ENCODE results near the gene CD247.
"Not testable (repeated sequence)": the region's sequence is repeated elsewhere in the genome, so short reads cannot be mapped to it uniquely, and the experiment has no call there.

The CD247 gene

DNA sequence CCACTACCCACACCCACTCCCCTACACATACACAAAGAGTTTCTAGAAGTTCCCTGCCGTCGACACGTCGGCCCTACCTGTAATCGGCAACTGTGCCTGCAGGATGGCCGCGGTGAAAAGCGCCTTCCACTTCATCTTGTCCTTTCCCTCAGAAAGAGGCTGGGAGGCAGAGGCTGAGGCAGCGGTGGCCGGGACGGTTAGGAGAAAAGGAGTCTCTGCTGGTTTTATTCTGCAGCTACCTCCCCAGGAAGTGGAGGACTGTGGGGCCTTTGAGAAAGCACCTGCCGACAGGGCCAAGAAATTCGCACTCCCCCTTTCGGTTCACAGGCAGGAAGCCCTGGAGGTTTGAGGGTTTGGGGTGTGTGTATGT, at the start of gene CD247:
Gene CD247 (minus strand): TSS at position 199 of the 370 bp plus-strand sequence. CDS start 64 bp downstream, at position 135.
- DNase-seq (ENCODE audit: low read depth) = no peak

DNA sequence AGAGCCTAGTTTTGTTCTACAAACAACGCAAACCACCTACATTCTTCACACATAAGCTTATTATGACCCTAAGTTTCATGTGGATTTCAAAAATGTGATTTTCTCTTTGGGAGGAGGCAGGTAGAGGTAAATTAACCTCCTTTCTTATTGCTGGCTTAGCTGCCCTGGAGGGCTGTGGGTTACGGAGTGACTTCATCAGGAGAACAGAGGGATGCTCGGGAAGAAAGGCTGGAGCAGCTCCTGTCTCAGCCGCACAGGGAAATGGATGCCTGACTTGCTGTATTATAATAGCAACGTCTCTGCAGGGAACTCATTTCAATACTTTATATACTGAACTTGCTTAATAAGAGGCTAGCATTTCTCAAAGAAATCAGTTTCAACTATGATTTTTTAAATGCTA, 49.3 kb upstream of the CD247 start:
- DNase-seq (ENCODE audit: low read depth) = no peak

DNA sequence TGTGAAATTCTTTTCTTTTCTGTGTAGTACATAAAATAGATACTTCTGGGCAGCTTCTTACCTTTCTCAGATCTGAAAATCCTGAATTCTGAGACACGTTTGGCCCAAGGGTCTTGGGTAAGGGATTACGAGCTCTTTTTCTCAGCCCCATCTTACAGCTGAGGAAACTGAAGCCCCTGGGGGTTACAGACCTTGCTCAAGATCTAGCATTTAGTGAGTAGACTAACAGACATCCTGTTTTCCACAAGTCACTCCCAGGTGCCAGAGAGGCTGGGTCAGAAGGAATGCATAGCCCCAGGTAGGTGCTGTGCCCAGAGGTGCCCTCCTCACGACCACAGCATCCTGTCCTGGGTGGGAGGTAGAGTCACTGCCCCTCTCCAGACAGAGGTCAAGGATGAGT, 48.4 kb upstream of the CD247 start:
- DNase-seq (ENCODE audit: low read depth) = no peak

DNA sequence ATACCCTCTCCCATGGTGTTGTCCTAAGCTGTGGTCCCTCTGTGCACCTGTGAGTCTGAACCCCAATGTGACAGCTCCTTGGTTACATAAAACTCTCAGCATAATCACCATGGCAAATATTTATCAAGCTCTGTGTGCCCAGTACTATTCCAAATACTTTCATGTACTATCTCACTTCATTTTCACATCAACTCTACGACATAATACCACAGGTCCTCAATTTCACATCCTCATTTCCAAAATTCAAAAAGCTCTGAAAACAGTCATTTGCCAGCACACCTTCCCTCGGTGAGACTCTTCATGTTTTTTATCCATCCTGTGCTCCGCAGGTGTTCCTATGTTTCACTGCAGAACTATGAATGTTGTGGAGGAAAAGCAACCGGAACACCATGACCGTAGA, 47.6 kb upstream of the CD247 start:
- DNase-seq (ENCODE audit: low read depth) = no peak

DNA sequence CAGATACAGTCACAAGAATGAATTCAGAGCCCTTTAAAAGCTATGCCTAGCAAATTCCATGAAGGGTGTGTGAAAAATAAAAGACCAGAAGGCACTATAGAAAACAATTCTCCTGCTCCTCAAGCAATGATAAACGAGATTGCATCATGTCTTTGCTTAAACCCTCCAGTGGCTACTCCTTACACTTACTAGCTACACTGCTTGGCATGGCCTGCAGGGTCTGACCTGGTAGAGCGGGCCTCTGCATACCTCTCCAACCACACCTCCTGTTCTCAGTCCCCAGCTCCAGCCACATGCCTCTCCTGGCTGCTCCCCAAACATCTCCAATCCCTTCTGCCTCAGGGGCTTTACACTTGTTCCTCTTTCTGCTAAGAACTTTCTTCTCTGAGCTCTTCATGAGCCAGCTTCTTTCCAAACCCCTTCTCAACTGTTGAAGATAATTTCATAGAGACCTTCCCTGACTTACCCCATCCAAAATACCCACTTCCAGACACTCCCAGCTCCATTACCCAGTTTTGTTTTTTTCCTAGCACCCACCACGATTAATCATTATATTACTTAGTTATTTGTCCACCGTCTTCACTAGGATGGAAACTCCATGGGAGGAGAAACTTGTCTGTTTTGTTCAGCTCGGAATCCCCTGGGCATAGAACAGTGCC, 46.4 kb upstream of the CD247 start:
- peak; percentile 45 for DNase-seq (ENCODE audit: low read depth)

DNA sequence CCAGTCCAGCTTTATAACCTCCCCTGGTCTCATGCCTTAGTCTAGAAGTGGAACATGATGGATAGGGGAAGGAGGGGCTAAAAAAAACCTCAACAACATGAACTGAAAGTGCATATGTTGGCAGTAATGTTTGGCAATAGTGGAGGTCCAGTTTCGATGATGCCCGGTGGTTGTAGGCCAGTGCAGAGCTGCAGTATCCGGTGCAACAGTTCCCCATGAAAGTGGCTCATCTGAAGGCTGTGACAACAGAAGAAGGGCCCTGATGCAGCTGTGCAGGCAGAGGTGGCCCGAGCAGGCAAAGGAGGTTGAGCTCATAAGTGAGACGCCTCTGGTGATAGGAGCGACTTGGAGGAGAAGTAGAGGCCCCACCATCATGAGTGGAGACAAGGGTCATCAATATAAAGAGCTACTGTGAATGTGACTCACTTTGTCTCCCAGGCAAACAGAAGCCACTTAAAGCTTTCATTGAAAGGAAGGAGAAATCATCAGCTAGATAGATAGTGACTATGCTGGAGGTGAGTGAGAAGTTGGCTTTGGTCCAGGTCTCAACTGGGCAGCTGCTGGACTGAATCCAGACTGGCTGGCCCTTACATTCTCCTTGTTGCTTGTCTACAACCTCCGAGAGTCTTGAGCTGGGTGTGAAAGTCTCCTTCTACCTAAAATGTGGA, 45.4 kb upstream of the CD247 start:
- DNase-seq (ENCODE audit: low read depth) = peak; percentile 10

DNA sequence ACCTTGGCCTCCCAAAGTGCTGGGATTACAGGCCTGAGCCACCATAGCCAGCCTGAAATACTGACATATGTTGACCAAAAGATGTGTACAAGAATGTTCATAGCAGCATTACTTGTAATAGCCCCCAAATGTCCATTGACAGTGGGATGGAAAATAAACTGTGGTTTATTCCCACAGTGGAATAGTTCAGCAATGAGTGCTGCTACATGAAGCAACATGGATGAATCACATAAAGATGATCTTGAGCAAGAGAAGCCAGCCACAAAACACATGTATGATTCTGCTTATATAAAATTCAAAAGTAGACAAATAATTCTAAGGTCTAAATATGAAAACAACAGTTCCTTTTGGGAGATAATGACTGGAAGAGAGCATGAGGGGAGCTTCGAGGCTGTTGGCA, 44.4 kb upstream of the CD247 start:
- DNase-seq (ENCODE audit: low read depth) = peak; percentile 83

DNA sequence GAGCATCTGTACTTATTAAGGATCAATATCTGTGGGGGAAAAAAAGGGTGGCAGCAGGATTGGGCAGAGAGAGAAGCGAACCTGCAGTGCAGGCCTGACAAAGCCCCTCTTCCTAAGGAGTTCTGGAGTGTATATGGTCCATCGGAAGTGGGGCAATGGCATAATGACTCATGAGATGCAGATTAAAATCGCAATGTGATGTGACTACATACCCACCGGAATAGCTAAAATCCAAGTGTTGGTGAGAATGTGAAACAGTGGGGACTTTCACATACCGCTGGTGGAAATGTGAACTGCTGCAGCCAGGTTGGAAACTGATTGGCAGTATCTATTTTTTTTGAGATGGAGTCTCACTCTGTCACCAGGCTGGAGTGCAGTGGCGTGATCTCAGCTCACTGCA, 43.4 kb upstream of the CD247 start:
- DNase-seq (ENCODE audit: low read depth) = peak; percentile 7

DNA sequence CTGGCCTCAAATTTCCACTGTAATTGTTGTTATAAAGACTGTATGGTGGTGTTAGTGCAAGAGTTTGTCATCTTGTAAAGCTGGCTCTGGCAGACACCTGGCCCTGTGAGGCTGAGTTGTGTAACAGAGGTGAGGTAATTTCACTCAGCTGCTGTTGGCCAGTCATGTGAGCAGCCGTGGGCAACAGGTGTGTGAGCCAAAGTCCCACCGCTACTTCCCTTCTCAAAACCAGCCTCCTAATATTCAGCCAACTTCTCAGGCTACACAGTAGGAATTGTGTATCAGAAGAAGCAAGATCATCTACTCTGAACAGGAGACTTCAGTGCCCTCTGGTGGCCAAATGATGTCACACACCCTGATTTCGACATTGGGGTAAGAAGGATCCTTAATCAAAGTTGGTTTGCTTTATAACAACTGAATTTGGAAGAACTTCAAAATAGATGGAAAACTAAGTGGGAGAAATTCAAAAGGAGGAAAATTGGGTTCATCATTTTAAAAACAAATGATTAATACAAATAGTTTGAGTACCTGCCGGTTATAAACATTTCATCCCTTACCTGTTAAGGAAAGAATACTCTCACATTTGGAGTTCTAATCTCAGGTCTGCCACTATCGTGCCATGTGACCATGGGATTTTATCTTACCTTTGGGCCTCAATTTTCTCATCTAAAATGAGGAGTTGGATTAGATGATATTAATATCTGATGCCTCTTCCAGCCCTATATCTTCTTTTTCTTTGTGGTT, 37.8 kb upstream of the CD247 start:
- DNase-seq (ENCODE audit: low read depth) = peak; percentile 65

DNA sequence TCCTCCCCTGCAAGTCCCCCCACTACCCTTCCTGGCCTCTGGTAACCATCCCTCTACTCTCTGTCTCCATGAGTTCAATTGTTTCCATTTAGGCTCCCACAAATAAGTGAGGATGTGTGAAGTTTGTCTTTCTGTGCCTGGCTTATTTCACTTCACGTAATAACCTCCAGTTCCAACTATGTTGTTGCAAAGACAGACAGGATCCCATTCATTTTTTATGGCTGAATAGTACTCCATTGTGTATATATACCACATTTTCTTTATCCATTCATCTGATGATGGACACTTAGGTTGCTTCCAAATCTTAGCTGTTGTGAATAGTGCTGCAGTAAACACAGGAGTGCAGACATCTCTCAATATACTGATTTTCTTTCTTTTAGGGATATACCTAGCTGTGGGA, 36.7 kb upstream of the CD247 start:
- DNase-seq (ENCODE audit: low read depth) = not testable (repeated sequence)

DNA sequence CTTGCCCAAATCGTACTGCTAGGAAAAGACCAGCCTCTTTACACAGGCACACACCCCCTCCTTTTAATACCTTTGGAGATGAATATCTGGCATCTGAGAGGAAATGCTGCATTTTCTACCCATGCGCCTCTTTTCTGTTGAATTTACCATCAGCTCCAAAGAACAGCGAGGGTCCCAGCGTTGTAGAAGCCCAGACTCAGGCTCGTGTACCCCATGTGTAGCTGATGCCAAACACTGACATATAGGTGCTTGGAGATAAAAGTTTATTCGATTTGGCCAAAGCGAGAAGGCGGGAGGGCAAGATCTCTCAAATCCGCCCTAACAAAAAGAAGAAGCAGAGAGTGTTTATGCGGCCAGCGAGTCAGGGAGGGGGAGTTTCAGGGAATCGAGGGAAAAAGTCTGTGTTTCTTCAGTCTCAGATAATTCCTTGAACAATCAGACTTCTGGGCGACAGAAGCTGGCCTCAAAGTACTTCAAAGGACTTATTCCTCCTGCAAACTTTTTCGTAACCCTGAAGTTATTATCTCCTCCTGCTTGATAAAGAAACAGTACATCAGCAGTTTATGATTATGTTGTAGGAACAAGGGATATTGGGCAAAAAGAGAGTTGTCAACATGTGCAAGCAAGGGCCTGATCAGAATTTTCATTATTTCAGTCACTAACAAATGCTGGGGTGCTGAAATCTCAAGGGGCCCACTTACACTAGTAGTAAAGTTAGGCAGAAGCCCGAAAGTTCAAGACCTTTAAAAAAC, 35.9 kb upstream of the CD247 start:
- DNase-seq (ENCODE audit: low read depth) = peak; percentile 16

DNA sequence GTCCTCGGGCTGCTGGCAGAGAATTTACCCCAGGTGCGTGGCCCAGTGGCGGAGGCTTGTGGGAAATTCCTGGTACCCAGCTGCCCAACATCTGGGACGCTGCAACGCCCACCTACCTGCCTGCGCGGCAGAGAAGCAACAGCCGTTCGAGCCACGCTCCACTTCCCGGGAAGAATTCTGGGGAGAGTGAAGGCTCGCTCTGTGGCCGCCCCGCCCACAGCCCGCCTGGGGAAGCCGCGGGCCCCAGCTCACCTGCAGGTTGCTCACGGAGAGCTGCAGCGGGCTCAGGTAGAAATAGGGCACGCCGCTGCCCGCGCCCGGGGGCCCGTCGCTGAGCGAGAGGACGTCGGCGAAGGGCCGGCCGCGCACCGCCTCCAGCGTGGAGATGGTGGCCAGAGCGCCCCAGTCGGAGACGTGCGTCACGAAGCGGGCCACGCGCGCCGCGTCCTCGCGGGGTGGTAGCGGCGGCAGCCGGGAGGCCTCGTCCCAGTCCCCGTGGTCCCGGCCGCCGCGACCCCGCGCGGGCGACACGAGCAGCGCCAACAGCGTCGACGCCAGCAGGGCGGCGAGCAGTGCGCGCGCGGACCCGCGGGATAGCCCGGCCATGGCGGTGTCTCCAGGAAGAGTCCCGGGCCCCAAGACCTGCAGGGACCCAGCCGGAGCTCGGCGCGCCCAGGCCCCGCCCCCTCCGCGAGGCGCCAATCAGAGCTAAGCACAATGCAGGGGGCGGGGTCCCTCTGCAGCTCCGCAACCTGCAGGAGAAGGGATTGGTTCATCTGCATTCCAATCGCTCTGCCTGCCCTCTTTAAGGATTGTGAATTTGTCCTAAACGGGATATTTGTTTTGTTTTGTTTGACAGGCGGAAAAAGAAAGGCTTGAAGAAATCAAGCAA, 35.1 kb upstream of the CD247 start, which contains the start of gene CREG1:
Gene CREG1 (minus strand): TSS at position 627 of the 892 bp plus-strand sequence.
- DNase-seq (ENCODE audit: low read depth) = peak; percentile 86

DNA sequence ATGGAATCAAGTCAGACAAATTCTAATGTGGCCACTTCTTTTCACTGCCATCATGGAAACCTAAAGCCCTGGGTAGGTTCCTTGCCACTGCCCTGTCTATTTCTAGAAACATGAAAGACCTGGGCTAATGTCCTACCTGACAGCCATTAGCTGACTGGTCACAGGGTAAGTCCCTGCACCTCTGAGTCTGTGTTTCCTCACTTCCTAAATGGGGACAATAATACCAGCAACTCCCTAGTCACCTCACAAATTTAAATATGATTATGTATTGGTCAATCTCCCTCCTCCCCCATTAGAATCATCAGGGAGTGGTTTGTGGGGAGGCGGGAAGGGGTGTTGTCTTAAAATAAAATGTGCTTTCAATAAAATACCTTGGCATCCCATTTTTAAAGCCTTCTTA, 33.0 kb upstream of the CD247 start:
- DNase-seq (ENCODE audit: low read depth) = no peak

DNA sequence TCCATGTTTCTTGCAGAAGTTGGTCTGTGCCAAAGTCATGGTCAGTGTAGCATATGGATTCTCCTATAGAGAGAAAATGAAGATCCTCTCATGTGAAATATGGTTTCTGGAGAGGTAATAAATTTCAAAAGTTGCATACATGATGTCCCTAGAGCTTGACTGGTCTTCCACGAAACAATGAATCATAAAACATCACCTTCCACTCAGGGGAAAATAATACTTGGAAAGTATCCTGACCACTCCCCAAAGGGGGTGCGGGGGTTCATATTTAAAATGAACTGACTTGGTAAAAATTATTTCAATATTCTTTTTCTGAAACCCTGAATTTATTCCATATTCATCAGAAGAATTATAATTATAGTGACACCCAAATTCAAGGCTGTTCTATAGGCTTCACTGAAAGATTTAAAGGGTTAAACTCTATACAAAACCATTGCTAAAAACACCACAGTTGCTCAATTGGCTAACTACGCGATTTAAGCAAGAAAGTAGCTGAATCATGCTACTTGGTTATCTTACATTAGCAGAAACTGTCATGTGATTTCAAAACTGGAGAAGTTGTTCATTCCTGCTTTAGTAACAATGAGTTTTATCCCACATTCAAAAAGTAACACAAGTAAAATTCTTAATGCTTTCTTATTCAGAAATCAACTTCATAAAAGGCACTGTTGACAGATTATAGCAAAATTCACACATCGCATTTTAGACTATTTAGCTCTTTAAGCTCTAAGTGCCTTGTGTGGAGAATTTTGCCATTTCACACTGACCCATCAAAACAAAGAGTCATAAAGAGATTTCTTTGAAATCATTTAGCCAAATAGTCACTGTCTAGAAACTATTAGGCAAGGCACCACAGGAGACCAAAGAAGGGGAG, 30.0 kb upstream of the CD247 start:
- DNase-seq (ENCODE audit: low read depth) = peak; percentile 93

DNA sequence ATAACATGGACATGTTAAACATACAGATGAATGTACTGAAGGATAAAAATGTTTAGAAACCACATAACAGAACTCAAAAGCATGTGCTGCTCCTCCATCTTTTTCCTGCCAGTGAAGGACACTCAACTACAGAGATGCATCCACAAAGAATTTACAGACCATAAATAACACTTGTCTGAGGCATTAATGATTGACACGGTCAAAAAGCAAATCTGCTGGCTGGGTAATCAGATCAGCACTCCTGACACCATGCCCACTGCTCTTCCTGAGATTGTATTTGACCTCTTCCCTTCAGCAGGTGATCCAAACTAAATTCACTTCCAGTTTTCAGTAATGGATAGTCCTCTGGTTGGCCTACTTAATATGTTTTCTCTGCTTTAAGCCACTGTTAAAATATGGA, 28.6 kb upstream of the CD247 start:
- DNase-seq (ENCODE audit: low read depth) = no peak

DNA sequence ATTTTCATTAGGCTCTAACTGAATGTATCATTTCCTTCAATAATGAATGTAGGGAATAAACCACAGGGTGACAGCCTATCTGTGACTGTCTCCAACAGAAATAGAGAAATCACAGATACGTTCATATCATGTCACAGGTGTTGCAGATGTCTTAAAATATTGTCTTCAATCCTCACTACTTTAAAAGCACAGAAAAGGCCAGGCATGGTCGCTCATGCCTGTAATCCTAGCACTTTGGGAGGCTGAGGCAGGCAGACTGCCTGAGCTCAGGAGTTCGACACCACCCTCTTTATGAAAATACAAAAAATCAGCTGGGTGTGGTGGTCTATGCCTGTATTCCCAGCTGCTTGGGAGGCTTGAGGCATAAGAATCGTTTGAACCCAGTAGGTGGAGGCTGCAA, 27.0 kb upstream of the CD247 start:
- no peak for DNase-seq (ENCODE audit: low read depth)

DNA sequence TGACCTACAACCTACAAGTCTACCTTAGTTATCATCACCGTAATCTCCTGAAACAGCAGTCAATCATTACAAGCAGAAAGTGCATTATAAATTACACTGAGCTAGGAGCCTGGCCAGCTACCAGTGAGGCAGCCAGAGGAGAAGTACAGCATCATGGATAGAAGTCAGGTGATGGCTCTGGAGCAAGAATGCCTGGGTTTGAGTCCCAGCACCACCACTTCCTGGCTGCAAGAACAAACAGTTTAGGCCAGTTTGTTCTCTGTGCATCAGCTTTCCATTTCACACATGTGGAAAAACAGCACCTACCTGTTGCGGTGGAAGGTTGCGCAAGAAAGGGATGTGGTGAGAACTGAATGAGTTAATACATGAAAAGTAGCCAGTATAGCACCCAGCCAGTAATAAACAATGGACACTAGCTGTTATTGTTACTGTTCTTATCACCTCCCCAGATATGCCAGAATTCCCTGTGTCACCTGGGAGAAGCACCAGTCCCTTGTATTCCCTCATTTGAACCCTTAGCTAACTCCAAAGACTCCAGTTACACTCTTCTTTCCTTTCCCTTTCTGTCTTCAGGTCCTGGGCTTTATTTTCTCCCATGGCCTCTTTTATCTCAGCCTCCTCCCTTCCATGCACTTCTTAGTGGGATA, 26.2 kb upstream of the CD247 start:
- peak; percentile 23 for DNase-seq (ENCODE audit: low read depth)

DNA sequence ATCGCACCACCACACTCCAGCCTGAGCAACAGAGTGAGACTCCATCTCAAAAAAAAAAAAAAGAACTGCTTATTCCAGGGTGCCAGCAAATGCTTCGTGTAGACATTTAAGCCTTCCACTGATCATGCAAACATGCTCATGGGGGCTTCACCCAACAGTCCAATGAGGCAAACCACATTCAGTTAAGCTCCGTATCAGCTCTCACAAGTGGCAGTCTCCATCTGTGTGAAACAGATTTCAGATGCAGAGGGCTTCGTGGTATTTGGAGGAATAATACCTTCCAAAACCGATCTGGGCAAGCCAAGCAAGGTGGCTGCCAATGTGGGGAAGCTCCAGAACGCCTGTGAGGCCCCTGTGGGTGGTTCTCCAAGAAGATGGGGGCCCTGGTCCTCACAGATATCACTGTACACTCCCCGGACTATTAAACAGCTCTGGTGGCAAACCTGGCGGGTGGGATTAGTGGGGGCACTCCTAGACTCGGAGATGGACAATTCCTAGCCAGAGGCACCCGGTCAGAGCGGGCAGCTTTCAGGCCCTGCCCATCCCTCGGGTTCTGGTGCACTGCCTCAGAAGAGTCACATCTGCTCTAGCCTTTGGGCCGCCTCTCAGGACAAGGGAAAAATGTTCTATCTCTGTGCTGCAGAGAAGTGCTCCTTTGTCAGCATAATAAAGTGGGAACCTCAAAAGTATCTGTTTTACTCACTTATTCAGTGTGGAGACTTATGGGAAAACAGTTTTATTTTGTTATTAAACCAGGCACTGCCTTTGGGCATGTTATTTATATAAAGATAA, 25.1 kb upstream of the CD247 start:
- no peak for DNase-seq (ENCODE audit: low read depth)

Measured in amniotic epithelial cell (primary cell).